A673 (cell line): ENCODE data around the gene CAVIN2.

Experiments used
- EZH2 ChIP-seq: fragments of 200-600 bp; sonication (generic); IDR thresholded peaks from 2 replicates; pipeline ENCODE4 v1.6.1; 2017; ENCODE audit warnings: borderline replicate concordance, low read depth, mild to moderate bottlenecking, mixed read lengths, antibody characterized with exemption, low read length; ENCODE audit not compliant: poor library complexity, severe bottlenecking
- TF ChIP-seq, protein P1 (sequence below): fragments of 300-800, 200-600 bp; sonication (generic); conservative IDR thresholded peaks from 2 replicates; pipeline ENCODE4 v1.5.1; 2017; ENCODE audit warnings: low read depth, mild to moderate bottlenecking, antibody characterized with exemption, low read length, moderate library complexity, mixed read lengths

DNA sequence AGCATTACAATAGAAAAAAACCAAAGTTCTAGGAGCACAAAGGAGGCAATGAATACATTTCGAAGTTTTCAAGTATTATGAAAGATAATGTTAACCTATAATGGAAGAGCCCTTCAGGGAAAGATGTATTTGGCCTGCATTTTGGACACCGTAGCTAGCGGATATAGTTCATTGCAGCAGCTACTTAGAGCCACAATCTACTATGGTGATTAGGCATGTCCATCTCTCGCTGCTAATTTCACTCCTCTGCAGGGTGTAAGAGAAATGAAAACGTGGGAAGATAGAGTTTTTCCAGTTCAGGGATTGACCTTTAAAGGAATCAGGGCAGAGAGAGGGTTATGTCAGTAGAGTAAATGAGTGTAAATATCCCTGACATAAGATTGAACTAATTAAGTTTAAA is 8.5 kb upstream of the CAVIN2 start:
- TF ChIP-seq, protein P1, sequence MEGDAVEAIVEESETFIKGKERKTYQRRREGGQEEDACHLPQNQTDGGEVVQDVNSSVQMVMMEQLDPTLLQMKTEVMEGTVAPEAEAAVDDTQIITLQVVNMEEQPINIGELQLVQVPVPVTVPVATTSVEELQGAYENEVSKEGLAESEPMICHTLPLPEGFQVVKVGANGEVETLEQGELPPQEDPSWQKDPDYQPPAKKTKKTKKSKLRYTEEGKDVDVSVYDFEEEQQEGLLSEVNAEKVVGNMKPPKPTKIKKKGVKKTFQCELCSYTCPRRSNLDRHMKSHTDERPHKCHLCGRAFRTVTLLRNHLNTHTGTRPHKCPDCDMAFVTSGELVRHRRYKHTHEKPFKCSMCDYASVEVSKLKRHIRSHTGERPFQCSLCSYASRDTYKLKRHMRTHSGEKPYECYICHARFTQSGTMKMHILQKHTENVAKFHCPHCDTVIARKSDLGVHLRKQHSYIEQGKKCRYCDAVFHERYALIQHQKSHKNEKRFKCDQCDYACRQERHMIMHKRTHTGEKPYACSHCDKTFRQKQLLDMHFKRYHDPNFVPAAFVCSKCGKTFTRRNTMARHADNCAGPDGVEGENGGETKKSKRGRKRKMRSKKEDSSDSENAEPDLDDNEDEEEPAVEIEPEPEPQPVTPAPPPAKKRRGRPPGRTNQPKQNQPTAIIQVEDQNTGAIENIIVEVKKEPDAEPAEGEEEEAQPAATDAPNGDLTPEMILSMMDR: no peak
- no peak for TF ChIP-seq EZH2
